GM19438 (cell line): ENCODE measurements around the gene TNFRSF21.

ENCODE experiments used
- ATAC-seq: cut with Tn5 transposase; IDR thresholded peaks from one replicate; pipeline ENCODE4 v1.9.1; 2021; ENCODE audit warnings: low read depth; ENCODE audit not compliant: unreplicated experiment

TNFRSF21 gene

GRCh38 chr6:47187893-47188587, 121.7 kb downstream of the TNFRSF21 start:
- ATAC-seq, result no peak

- no peak for ATAC-seq
These were observed 122.6 kb downstream of the TNFRSF21 start for GRCh38 chr6:47187113-47187512.

GRCh38 chr6:47182291-47182957, 127.3 kb downstream of the TNFRSF21 start:
- ATAC-seq, result no peak

GRCh38 chr6:47181681-47182080, 128.0 kb downstream of the TNFRSF21 start:
- ATAC-seq, result no peak
